Uterus (tissue), 4 donors: ENCODE measurements around the gene NUBPL. TPM values are rescaled to one million over a fixed set of nuclear protein-coding genes. Genes with fewer than 3 reads are reported as not detected.
"Not testable (repeated sequence)": the region's sequence is repeated elsewhere in the genome, so short reads cannot be mapped to it uniquely, and the experiment has no call there.

Source experiments
- DNase-seq, 2 donors: peaks; one replicate each; pipeline ENCODE4 v3.0.0-alpha.2; 2019 to 2020
- H3K27ac ChIP-seq, 2 donors: fragments of 200-600 bp; sonication (generic); 1 replicate in 1 of 2; 2 replicates in 1 of 2; pipeline ENCODE4 v1.5.1; 2016 to 2018
- H3K27me3 ChIP-seq, 2 donors: fragments of 200-600 bp; sonication (generic); one replicate each; pipeline ENCODE4 v1.5.1; 2018 to 2019; ENCODE audit warnings: control low read depth in 1 of 2
- H3K36me3 ChIP-seq, 2 donors: fragments of 200-600 bp; sonication (generic); one replicate each; pipeline ENCODE4 v1.5.1; 2019; ENCODE audit warnings: control low read depth in 1 of 2
- H3K4me1 ChIP-seq, 2 donors: fragments of 200-600 bp; sonication (generic); one replicate each; pipeline ENCODE4 v1.5.1; 2018 to 2019; ENCODE audit warnings: control low read depth in 1 of 2
- H3K4me3 ChIP-seq, 2 donors: fragments of 200-600 bp; sonication (generic); 1 replicate in 1 of 2; 2 replicates in 1 of 2; pipeline ENCODE4 v1.5.1; 2018 to 2019; ENCODE audit warnings: mild to moderate bottlenecking in 1 of 2
- H3K9me3 ChIP-seq, 2 donors: fragments of 200-600 bp; sonication (generic); one replicate each; pipeline ENCODE4 v1.5.1; 2019; ENCODE audit warnings: control low read depth in 1 of 2
- POLR2A ChIP-seq, 2 donors: fragments of 450-650 bp; IDR thresholded peaks; one replicate each; pipeline ENCODE4 v1.6.1; 2016; ENCODE audit warnings: antibody characterized with exemption in 2 of 2, mild to moderate bottlenecking in 1 of 2, moderate library complexity in 1 of 2
- intact Hi-C: fragments of 100-400 bp; cut with DNase I; formaldehyde crosslinking; loops from one replicate; pipeline ENCODE4 v1.15.1; 2023; ENCODE audit warnings: low total_unique reads
- total RNA-seq, 4 donors: library from RNA; depleted of rRNA in 3 of 4; stranded (reverse); fragments of >200 nt in 3 of 4; gene quantifications; one replicate each; pipeline versions ENCODE4 v1.1.0 to v1.2.4, GENCODE V29; 2014 to 2023
- TF ChIP-seq, protein P1 (sequence below), 4 experiments: fragments of 200-600 bp in 2 of 4; fragments of 450-650 bp in 2 of 4; sonication (generic) in 2 of 4; IDR thresholded peaks; one replicate each; pipeline ENCODE4 v1.5.1; 2016 to 2019; ENCODE audit warnings: antibody characterized with exemption in 4 of 4, mild to moderate bottlenecking in 2 of 4, moderate library complexity in 1 of 4
- donor health status: DM: yes; HTN: yes; CAD: no.

Gene NUBPL
- total RNA-seq, 4 donors from 2014 or later, result 1.5 to 31.5 (median 12.2) TPM

DNA sequence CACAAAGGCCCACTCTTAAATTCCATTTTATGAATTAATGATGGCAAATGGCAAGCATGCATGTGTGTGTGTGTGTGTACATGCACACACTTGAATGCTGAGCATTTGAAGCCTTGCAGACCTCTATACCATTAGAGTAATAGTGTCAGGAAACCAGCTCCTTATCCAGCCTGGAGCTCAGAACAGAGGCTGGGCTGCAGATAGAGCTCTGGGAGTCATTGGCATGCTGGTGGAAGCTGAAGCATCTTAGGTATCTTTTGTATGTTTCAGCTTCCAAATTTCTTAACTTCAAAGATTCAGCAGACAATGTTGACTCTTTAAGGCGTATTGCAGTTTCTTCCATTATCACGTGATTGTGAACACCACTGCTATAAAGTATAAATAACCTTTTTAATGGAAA is 323.0 kb downstream of the NUBPL start:
- Histone ChIP-seq H3K36me3 (no peaks in the 10 kb centered on the region), H3K27me3 (no peaks in the 10 kb centered on the region), H3K27ac (no peak overlapping the region), H3K4me1 (no peaks in the 10 kb centered on the region), H3K4me3 (no peak overlapping the region), H3K9me3 (no peaks in the 10 kb centered on the region)
- intact Hi-C loops, result no loop called here
- TF ChIP-seq, protein P1, sequence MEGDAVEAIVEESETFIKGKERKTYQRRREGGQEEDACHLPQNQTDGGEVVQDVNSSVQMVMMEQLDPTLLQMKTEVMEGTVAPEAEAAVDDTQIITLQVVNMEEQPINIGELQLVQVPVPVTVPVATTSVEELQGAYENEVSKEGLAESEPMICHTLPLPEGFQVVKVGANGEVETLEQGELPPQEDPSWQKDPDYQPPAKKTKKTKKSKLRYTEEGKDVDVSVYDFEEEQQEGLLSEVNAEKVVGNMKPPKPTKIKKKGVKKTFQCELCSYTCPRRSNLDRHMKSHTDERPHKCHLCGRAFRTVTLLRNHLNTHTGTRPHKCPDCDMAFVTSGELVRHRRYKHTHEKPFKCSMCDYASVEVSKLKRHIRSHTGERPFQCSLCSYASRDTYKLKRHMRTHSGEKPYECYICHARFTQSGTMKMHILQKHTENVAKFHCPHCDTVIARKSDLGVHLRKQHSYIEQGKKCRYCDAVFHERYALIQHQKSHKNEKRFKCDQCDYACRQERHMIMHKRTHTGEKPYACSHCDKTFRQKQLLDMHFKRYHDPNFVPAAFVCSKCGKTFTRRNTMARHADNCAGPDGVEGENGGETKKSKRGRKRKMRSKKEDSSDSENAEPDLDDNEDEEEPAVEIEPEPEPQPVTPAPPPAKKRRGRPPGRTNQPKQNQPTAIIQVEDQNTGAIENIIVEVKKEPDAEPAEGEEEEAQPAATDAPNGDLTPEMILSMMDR (IDR thresholded peaks at IDR 0.05), result no peak
- no peak for TF ChIP-seq POLR2A (IDR thresholded peaks at IDR 0.05)
- DNase-seq, result no peak

DNA sequence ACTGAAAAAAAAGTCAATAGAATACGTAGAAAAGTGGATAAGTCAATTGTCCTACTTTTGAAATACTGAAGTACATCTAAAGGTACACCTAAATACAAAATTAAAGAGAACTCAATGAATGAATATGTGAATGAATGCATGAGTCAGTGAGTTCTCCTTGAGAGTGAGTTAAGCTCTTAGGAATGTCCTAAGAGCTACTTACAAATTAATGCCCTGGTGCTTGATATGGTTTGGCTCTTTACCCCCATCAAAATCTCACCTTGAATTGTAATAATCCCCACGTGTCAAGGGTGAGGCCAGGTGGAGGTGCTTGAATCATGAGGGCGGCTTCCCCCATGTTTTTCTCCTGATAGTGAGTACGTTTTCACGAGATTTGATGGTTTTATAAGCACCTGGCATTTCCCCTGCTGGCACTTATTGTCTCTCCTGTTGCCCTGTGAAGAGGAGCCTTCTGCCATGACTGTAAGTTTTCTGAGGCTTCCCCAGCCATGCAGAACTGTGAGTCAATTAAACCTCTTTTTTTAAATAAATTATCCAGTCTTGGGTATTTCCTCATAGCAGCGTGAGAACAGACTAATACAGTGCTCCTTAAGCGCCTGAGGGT is 323.7 kb downstream of the NUBPL start:
- no peak for TF ChIP-seq POLR2A (IDR thresholded peaks at IDR 0.05)
- TF ChIP-seq, protein P1 (IDR thresholded peaks at IDR 0.05), result no peak
- intact Hi-C loops, result no loop called here

DNA sequence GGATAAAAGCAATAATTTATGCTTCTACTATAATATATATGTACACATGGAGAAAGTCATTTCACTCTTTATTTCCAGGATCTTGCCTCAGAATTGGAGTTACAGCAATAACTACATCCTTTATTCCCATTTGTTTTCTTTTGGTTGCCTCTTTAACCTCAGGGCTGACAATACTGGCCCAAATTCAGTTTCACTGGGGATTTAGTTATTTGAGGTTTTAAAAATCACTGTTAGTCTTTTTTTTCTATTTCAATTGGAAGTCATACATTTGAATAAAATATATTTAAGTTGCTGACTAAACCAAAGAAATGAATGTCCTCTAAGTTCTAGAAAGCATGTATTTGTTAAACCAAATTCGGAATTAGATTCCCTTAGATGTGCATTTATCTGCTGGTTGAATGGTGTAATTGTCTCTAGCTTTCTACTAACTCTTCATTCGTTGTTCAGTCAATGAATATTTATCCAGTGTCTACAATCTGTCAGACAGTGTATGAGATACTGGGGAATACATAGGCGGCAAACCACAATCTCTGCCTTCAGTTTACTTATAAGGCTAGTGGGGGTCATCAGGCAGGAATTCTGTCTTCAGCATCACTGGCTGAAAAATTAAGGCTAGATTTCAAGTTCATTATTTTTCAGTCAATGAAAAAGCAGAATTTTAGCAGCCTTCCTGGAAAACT is 325.1 kb downstream of the NUBPL start:
- DNase-seq, result no peak
- Histone ChIP-seq H3K4me1 (no peaks in the 10 kb centered on the region), H3K36me3 (no peaks in the 10 kb centered on the region), H3K27ac (no peak overlapping the region), H3K27me3 (no peaks in the 10 kb centered on the region), H3K9me3 (no peaks in the 10 kb centered on the region), H3K4me3 (no peak overlapping the region)
- TF ChIP-seq POLR2A (IDR thresholded peaks at IDR 0.05), result no peak
- TF ChIP-seq, protein P1 (IDR thresholded peaks at IDR 0.05), result no peak
- intact Hi-C loops, result no loop called here

More for the DNA sequence above, 323.7 kb downstream of the NUBPL start:
- H3K4me3 ChIP-seq, result no peak overlapping the region
- no peaks in the 10 kb centered on the region for H3K9me3 ChIP-seq
- H3K36me3 ChIP-seq, result no peaks in the 10 kb centered on the region
- no peak overlapping the region for H3K27ac ChIP-seq
- no peaks in the 10 kb centered on the region for H3K4me1 ChIP-seq
- no peak for DNase-seq
- no peaks in the 10 kb centered on the region for H3K27me3 ChIP-seq

DNA sequence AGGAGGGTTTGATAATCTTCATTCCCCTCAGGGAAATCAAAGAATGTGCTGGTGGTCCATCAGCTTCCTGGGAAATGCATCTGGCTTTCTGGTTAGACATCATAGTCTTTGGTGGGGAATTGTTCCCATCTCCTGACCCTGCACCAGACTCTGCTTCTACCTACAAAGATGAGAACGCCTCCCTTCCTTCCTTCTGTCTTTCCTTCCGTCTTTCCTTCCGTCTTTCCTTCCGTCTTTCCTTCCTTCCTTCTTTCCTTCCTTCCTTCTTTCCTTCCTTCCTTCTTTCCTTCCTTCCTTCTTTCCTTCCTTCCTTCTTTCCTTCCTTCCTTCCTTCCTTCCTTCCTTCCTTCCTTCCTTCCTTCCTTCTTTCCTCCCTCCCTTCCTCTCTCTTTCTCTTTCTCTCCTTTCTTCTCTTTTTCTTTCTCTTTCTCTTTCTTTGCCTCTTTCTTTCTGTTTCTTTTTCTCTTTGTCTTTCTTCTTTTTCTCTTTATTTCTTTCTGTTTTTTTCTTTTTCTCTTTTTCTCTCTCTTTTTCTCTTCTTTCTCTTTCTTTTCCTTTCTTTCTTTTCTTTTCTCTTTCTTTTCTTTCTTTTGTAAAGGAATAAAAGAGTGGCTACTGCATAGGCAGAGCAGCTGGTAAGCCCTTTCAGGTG is 326.9 kb downstream of the NUBPL start:
- intact Hi-C loops, result no loop called here
- Histone ChIP-seq H3K36me3 (no peaks in the 10 kb centered on the region), H3K27me3 (no peaks in the 10 kb centered on the region), H3K4me1 (no peaks in the 10 kb centered on the region), H3K9me3 (no peaks in the 10 kb centered on the region), H3K4me3 (no peak overlapping the region), H3K27ac (no peak overlapping the region)
- no peak for DNase-seq
- TF ChIP-seq, protein P1 (IDR thresholded peaks at IDR 0.05), result no peak
- TF ChIP-seq POLR2A (IDR thresholded peaks at IDR 0.05), result no peak

DNA sequence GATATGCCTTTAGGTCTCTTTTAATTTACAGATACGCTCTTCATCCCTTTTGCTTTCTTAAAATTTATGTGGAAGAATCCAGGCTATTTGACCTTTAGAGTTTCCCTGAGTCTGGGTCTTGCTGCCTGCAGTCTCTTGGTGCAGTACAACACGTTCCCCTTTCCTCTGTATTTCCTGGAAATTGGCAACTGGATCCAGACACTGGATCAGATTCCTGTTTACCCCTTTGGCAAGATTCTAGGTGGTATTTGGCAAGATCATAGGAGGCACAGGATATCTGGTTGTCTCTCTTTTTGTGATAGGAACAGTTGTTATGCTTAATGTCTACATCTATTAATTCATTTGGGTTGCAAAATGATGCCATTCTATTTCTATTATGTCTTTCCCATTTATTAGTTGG is 328.1 kb downstream of the NUBPL start:
- H3K4me3 ChIP-seq, result no peak overlapping the region
- no peaks in the 10 kb centered on the region for H3K27me3 ChIP-seq
- no peak for TF ChIP-seq POLR2A (IDR thresholded peaks at IDR 0.05)
- TF ChIP-seq, protein P1 (IDR thresholded peaks at IDR 0.05), result no peak

DNA sequence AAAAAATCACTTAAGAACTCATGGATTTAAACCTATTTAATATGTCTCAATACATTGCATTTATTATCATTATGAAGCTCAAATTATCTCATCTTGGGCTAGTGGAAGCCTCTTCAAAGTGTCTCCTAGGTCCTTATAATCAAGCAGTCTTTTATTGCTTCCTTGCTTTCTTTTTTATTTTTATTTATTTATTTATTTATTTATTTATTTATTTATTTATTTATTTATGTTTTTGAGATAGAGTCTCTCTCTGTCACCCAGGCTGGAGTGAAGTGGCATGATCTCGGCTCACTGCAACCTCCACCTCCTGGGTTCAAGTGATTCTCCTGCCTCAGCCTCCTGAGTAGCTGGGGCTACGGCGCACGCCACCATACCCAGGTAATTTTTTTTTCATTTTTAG is 329.0 kb downstream of the NUBPL start:
- H3K4me1 ChIP-seq, H3K9me3 ChIP-seq, DNase-seq, H3K4me3 ChIP-seq, H3K36me3 ChIP-seq, H3K27ac ChIP-seq, intact Hi-C loops, H3K27me3 ChIP-seq: not testable (repeated sequence)

More for the DNA sequence above, 328.1 kb downstream of the NUBPL start:
- intact Hi-C loops, result no loop called here
- Histone ChIP-seq H3K27ac (no peak overlapping the region), H3K9me3 (no peaks in the 10 kb centered on the region), H3K36me3 (no peaks in the 10 kb centered on the region), H3K4me1 (no peaks in the 10 kb centered on the region)
- no peak for DNase-seq
